Loucy (cell line): ENCODE data around the gene PKP1.

Experiments used
- CTCF ChIP-seq: fragments of 200-600 bp; sonication (generic); conservative IDR thresholded peaks from 2 replicates; pipeline ENCODE4 v1.5.1; 2014; ENCODE audit warnings: mild to moderate bottlenecking, antibody characterized with exemption, low read length
- EZH2phosphoT487 ChIP-seq: fragments of 200-600 bp; IDR thresholded peaks from 2 replicates; pipeline ENCODE4 v1.6.1; 2018; ENCODE audit warnings: antibody characterized with exemption, mild to moderate bottlenecking, moderate library complexity, borderline replicate concordance

- no peak for TF ChIP-seq CTCF
- TF ChIP-seq EZH2phosphoT487 = no peak
Measured at GRCh38 chr1:201345081-201345355, 61.7 kb downstream of the PKP1 start.
